ENCODE data around the gene CALCA. TPM values are rescaled to one million over a fixed set of nuclear protein-coding genes. Genes with fewer than 3 reads are reported as not detected.

CALCA gene
- total RNA-seq, 2 donors from 2014 or later: not detected

DNA sequence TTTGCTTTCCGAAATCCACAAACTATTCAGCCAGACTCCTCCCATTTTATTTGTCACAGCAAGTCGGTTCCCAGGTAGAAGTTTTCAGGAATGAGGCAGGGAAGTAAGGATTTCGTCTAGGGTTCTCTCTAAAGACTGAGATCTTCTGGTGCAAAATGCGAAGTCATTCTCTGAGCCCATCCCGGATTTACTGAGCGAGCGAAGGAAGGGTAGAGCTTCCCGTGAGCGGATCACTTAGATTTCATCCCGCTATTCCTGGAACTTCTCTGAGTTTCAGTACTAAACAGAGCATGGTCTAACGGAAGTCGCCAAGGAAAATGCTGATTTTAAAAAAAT is 3.1 kb upstream of the CALCA start:
- Histone ChIP-seq H3K4me3 (no peak overlapping the region), H3K9me3 (no peaks in the 10 kb centered on the region), H3K4me1 (peaks cover 40% of the 10 kb centered on the region), H3K36me3 (replicated peaks in 1 of 2; ENCODE audit: insufficient read depth in 1 of 2, low read depth in 2 of 2) (no peaks in the 10 kb centered on the region), H3K27ac (no peak overlapping the region), H3K27me3 (no peaks in the 10 kb centered on the region)
- intact Hi-C loops (cut with DNase I): loop anchor here (10.0 kb wide), 1 partner anchor 100 kb away; the partner anchor contains the start of gene CALCB
- TF ChIP-seq, protein P1, sequence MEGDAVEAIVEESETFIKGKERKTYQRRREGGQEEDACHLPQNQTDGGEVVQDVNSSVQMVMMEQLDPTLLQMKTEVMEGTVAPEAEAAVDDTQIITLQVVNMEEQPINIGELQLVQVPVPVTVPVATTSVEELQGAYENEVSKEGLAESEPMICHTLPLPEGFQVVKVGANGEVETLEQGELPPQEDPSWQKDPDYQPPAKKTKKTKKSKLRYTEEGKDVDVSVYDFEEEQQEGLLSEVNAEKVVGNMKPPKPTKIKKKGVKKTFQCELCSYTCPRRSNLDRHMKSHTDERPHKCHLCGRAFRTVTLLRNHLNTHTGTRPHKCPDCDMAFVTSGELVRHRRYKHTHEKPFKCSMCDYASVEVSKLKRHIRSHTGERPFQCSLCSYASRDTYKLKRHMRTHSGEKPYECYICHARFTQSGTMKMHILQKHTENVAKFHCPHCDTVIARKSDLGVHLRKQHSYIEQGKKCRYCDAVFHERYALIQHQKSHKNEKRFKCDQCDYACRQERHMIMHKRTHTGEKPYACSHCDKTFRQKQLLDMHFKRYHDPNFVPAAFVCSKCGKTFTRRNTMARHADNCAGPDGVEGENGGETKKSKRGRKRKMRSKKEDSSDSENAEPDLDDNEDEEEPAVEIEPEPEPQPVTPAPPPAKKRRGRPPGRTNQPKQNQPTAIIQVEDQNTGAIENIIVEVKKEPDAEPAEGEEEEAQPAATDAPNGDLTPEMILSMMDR (IDR thresholded peaks at IDR 0.05): no peak
- TF ChIP-seq POLR2A (IDR thresholded peaks at IDR 0.05): no peak
- no peak for ATAC-seq
- no peak for DNase-seq
- WGBS, 2 donors: 5% methylated on average over 12 of the region's 12 CpGs

DNA sequence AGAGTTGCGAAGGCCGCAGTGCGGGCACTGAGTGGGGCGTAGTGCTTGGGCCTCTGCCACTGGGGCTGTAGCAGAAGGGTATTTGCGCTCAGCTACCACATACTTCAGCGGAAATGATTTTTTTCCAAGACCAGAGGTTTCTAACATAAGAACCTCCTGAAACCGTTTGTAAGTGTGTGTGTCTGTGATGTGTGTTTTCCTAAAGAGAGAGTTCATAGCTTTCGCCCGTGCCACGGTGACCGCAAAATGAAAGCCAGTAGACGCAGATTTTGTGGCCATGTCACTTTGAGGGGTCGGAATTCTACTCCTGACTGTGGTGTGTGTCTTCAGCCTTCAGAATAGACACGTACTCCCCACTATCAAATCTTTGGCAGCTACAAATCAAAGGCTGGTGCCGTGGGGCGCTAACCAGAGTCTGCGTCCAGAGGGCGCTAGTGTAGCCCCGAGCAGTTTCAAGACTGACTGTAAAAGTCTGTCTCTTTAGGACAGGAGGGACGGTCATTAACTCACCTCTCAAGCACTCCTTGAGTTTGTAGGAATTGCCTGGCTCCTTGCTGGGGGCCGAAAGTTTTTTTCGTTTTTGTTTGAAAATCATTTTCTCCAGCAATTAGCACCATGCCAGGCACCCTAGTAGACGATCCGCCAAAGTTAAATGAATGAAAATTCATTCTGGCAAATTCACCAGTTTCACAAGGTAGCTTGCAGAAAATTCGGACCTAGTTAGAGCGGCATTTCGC is 2.5 kb upstream of the CALCA start:
- Histone ChIP-seq H3K27me3 (no peaks in the 10 kb centered on the region), H3K27ac (no peak overlapping the region), H3K36me3 (replicated peaks in 1 of 2; ENCODE audit: insufficient read depth in 1 of 2, low read depth in 2 of 2) (no peaks in the 10 kb centered on the region), H3K9me3 (no peaks in the 10 kb centered on the region), H3K4me1 (peaks cover 40% of the 10 kb centered on the region), H3K4me3 (no peak overlapping the region)
- DNase-seq (peak; percentile 53 to 68 (median 59)), ATAC-seq (peak; percentile 61)
- intact Hi-C loops (cut with DNase I): loop anchor here (10.0 kb wide), 1 partner anchor 100 kb away; the partner anchor contains the start of gene CALCB
- WGBS, 2 donors: 2 to 6% methylated on average over 17 to 27 of the region's 27 CpGs
- no peak for TF ChIP-seq POLR2A (IDR thresholded peaks at IDR 0.05)
- TF ChIP-seq, protein P1 (IDR thresholded peaks at IDR 0.05): peak; percentile 53 to 63 (median 57)

DNA sequence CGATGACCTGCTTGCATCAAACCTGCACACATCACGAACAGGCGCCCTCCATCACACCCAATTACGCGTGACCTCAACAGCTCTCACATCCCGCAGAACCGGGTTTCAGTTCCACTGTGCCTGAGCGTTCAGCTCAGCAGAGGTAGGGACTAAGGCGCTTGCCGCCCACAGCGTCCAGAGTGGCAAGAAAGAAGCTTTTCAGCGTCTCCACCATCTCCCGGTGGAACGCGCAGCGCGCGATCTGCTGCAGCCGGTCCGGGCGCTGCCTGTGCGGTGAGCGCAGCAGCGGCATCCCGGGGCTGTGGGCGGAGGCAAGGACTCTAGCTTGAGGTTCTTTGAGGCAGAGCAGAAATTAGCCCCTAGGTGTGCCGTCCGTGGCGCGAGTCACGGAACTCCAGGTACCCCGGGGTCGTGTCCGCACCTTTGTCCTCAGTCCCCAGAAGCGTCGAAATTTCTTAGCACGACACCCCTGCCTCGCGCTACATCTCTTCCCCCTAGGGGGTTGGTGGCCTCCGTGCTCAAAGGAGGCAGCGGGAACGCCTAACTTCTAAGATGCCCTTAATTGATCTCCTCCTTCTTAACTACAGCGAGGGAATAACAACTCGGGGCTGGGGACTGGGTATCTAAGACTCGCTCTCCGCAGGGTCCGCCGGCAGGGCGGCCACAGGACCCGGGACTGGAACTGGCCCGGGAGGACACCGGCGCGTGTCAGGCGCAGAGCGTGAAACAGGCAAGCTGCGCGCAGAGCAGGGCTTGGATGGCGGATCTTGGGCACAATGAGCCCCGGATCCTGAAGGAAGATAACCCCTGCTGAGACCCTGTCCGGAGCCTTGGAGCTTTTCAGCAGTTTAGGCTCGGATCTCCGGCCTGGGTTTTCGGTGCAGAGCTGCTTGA is 1.7 kb upstream of the CALCA start:
- no peaks in the 10 kb centered on the region for H3K9me3 ChIP-seq
- peak in 2 of 4 donors; percentile 19 to 22 for DNase-seq
- no peak overlapping the region for H3K4me3 ChIP-seq
- no peaks in the 10 kb centered on the region for H3K27me3 ChIP-seq
- no peak overlapping the region for H3K27ac ChIP-seq
- peak; percentile 30 for ATAC-seq
- peaks cover 40% of the 10 kb centered on the region for H3K4me1 ChIP-seq
- intact Hi-C loops (cut with DNase I): loop anchor here (10.0 kb wide), 1 partner anchor 101 kb away; the partner anchor contains the start of gene CALCB
- WGBS, 2 donors: 4 to 6% methylated on average over 11 to 63 of the region's 64 CpGs
- no peak for TF ChIP-seq POLR2A (IDR thresholded peaks at IDR 0.05)
- TF ChIP-seq, protein P1 (IDR thresholded peaks at IDR 0.05): no peak
- no peaks in the 10 kb centered on the region for H3K36me3 ChIP-seq (replicated peaks in 1 of 2; ENCODE audit: insufficient read depth in 1 of 2, low read depth in 2 of 2)

DNA sequence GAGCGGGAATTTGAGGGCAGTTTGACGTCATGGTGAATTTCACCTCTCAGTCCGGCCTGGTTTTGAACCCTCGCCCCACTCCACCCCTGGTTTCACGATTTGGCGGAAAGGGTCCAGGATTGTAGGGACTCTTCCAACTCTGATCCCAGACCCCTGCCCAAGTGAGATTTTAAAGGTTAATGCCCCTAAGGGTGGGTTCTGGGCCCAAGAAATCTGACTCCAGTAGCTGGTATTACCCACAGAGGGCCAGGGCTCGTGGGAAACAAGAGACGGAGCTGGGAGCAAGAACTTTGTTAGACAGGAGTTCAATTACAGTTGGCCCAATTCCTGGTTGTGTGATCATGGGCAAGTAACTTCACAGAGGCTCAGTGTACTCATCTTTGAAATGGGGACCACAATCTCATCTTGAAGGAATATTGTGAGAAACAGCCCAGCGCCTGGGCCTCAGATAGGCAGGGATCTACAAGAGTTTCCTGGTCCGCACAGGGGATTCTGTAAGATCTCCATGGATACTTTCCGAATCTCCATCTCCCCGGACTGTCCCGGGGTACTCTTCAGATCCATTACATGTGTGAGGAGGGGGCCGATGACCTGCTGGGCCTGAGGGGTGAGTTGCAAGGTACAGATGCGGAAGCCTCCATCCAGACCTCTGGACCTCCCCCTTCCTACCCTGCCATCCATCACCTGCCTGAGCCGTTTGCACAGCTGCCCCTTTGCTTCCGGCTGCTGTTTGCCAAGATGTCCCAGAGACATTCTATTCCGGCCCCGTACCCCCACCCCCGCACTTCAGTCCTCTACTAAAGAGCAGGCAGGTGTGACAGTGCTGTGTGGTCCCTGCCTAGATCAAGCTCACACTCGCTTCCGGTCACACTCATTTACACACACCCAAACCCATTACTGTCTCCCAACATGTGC is 687 bp upstream of the CALCA start:
- Histone ChIP-seq H3K36me3 (replicated peaks in 1 of 2; ENCODE audit: insufficient read depth in 1 of 2, low read depth in 2 of 2) (no peaks in the 10 kb centered on the region), H3K27ac (no peak overlapping the region), H3K27me3 (no peaks in the 10 kb centered on the region), H3K4me3 (no peak overlapping the region), H3K9me3 (no peaks in the 10 kb centered on the region), H3K4me1 (peaks cover 40% of the 10 kb centered on the region)
- TF ChIP-seq POLR2A (IDR thresholded peaks at IDR 0.05): no peak
- TF ChIP-seq, protein P1 (IDR thresholded peaks at IDR 0.05): no peak
- intact Hi-C loops (cut with DNase I): loop anchor here (10.0 kb wide), 1 partner anchor 102 kb away; the partner anchor contains the start of gene CALCB
- WGBS, 2 donors: 27 to 33% methylated on average over 15 to 22 of the region's 22 CpGs
- DNase-seq (no peak), ATAC-seq (no peak)

All from body of pancreas (tissue), 4 donors.